HepG2 (cell line): ENCODE measurements around the gene DRC7. TPM values are rescaled to one million over a fixed set of nuclear protein-coding genes. Genes with fewer than 3 reads are reported as not detected.
A peak's percentile ranks its signal among the peaks of the same experiment; 100 is the strongest.

Source experiments
- ATAC-seq: fragments of 200-7000 bp; cut with Tn5 transposase; 3 replicates; pipeline ENCODE4 v1.9.1; 2020; ENCODE audit warnings: mild to moderate bottlenecking, moderate library complexity
- BruUV-seq: library from RNA; stranded (reverse); fragments of 400-500 nt; replicated peaks from 2 replicates; lab custom pipeline; 2021; lab: Mats Ljungman, UMichigan
- CTCF ChIA-PET: fragments of 300-600 bp; formaldehyde crosslinking; extraction: SDS; loops from one replicate; lab custom pipeline; 2021; ENCODE audit warnings: low total read pairs, inconsistent platforms, low intra/inter-chr PET ratio; lab: Yijun Ruan, JAX
- POLR2A ChIA-PET: fragments of 350-600 bp; sonication (Branson Sonifier 250); formaldehyde crosslinking; loops from one replicate; lab custom pipeline; 2020; ENCODE audit warnings: antibody characterized with exemption, inconsistent platforms; lab: Yijun Ruan, JAX
- DNase-seq: peaks from one replicate; pipeline ENCODE4 v3.0.0-alpha.2; 2015; ENCODE audit warnings: low spot score
- FAIRE-seq: peaks from 3 replicates; lab custom pipeline; 2011; peaks lifted over from hg19 to GRCh38; lab: Jason Lieb, UNC
- H2AFZ ChIP-seq: one replicate; pipeline ENCODE4 v1.6.1; 2011; ENCODE audit warnings: low read length, inconsistent platforms
- H3K27ac ChIP-seq: fragments of 300-600 bp; 3 replicates; pipeline ENCODE4 v1.8.0; 2011; ENCODE audit warnings: mixed run types, mild to moderate bottlenecking, mixed read lengths, low read length, inconsistent platforms; ENCODE audit not compliant: insufficient read depth; ENCODE audit errors: extremely low read length
- H3K27me3 ChIP-seq, 2 experiments: fragments of 200-600 bp in 1 of 2; 2 replicates in 1 of 2; 3 replicates in 1 of 2; pipeline versions ENCODE4 v1.6.0 to v1.8.0; 2011; ENCODE audit warnings: low read length in 2 of 2, mild to moderate bottlenecking in 2 of 2, moderate library complexity in 2 of 2, inconsistent platforms in 1 of 2; ENCODE audit not compliant: insufficient read depth in 2 of 2, control insufficient read depth in 1 of 2
- H3K36me3 ChIP-seq, 2 experiments: fragments of 200-600 bp in 1 of 2; replicated peaks in 1 of 2; 2 replicates in 1 of 2; 3 replicates in 1 of 2; pipeline versions ENCODE4 v1.5.1 to v1.8.0; 2011; ENCODE audit warnings: low read length in 2 of 2, inconsistent platforms in 1 of 2; ENCODE audit not compliant: insufficient read depth in 2 of 2, control insufficient read depth in 1 of 2
- H3K4me1 ChIP-seq: 2 replicates; pipeline ENCODE4 v1.5.1; 2012; ENCODE audit warnings: low read length, inconsistent platforms; ENCODE audit not compliant: insufficient read depth
- H3K4me2 ChIP-seq: 2 replicates; pipeline ENCODE4 v1.6.0; 2011; ENCODE audit warnings: low read depth, low read length, inconsistent platforms
- H3K4me3 ChIP-seq, 3 experiments: fragments of 200-600 bp in 1 of 3; sonication (generic), shearing (Covaris generic) in 1 of 3; replicated peaks in 1 of 3; 2 replicates each; pipeline ENCODE4 v1.5.1; 2011 to 2016; ENCODE audit warnings: low read length in 3 of 3, inconsistent platforms in 2 of 3, low read depth in 2 of 3, mild to moderate bottlenecking in 2 of 3, control low read depth in 1 of 3, mixed read lengths in 1 of 3; ENCODE audit not compliant: insufficient read depth in 1 of 3
- H3K79me2 ChIP-seq: one replicate; pipeline ENCODE4 v1.6.1; 2011; ENCODE audit warnings: low read length, inconsistent platforms; ENCODE audit not compliant: insufficient read depth
- H3K9ac ChIP-seq: 2 replicates; pipeline ENCODE4 v1.6.0; 2011; ENCODE audit warnings: mild to moderate bottlenecking, low read depth, low read length, inconsistent platforms; ENCODE audit not compliant: insufficient read depth
- H3K9me3 ChIP-seq: 2 replicates; pipeline ENCODE4 v1.5.1; 2012; ENCODE audit warnings: mild to moderate bottlenecking, low read length
- H4K20me1 ChIP-seq: 2 replicates; pipeline ENCODE4 v1.6.0; 2011; ENCODE audit warnings: inconsistent platforms, mild to moderate bottlenecking, low read length, moderate library complexity; ENCODE audit not compliant: insufficient read depth
- CAMTA2 ChIP-seq: sonication (generic); formaldehyde crosslinking; IDR thresholded peaks from 2 replicates; pipeline ENCODE4 v1.4.0; 2020; ENCODE audit warnings: mild to moderate bottlenecking, missing genetic modification reagents, borderline replicate concordance
- DNMT1 ChIP-seq: sonication (generic); formaldehyde crosslinking; IDR thresholded peaks from 2 replicates; pipeline ENCODE4 v1.5.1; 2020; ENCODE audit warnings: mild to moderate bottlenecking, missing genetic modification reagents
- HNRNPLL ChIP-seq: fragments of 200-400 bp; formaldehyde crosslinking; IDR thresholded peaks from 2 replicates; pipeline ENCODE4 v1.6.1; 2017; ENCODE audit warnings: mild to moderate bottlenecking, low read depth, low read length; ENCODE audit not compliant: poor library complexity, severe bottlenecking
- RFX3 ChIP-seq: IDR thresholded peaks from 2 replicates; pipeline ENCODE4 v1.6.1; 2016; ENCODE audit warnings: missing biosample characterization, missing genetic modification reagents
- YY1 ChIP-seq: IDR thresholded peaks from 2 replicates; pipeline ENCODE4 v1.6.1; 2011; ENCODE audit warnings: low read length, low read depth, moderate library complexity, mild to moderate bottlenecking; ENCODE audit not compliant: insufficient read depth, insufficient replicate concordance
- ZMYM3 ChIP-seq: sonication (generic); formaldehyde crosslinking; IDR thresholded peaks from 2 replicates; pipeline ENCODE4 v1.5.1; 2020; ENCODE audit warnings: mild to moderate bottlenecking, missing genetic modification reagents
- ZNF282 ChIP-seq: fragments of 450-650 bp; IDR thresholded peaks from 2 replicates; pipeline ENCODE4 v1.6.1; 2018; ENCODE audit not compliant: partially characterized antibody
- ZNF768 ChIP-seq: sonication (generic); formaldehyde crosslinking; IDR thresholded peaks from 2 replicates; pipeline ENCODE4 v1.4.0; 2020; ENCODE audit warnings: missing genetic modification reagents
- ZNF878 ChIP-seq: sonication (generic); formaldehyde crosslinking; IDR thresholded peaks from 2 replicates; pipeline ENCODE4 v1.8.1; 2023; ENCODE audit warnings: mild to moderate bottlenecking, missing genetic modification reagents, moderate library complexity
- WGBS: methylation state at CpG from one replicate; pipeline ENCODE4 v1.1.6; 2017; ENCODE audit warnings: low lambda C conversion rate; 5-methylcytosine and 5-hydroxymethylcytosine counted together
- in situ Hi-C: cut with HindIII; loops from 2 replicates; pipeline ENCODE4 v1.10.0; 2017; ENCODE audit warnings: low pct_unique_long_range_greater_than_20kb; ENCODE audit not compliant: extremely low pct_ligation_motif_present
- intact Hi-C: fragments of 100-400 bp; cut with micrococcal nuclease; formaldehyde crosslinking; loops from one replicate; pipeline ENCODE4 v1.10.0; 2022; ENCODE audit not compliant: unreplicated experiment
- polyA plus RNA-seq, 8 experiments: library from polyadenylated mRNA; depleted of rRNA in 3 of 8; stranded (reverse) in 7 of 8; unstranded in 1 of 8; fragments of >200 nt; fragmentation: Illumina TruSeq in 4 of 8; extraction: Trizol in 4 of 8; gene quantifications; 2 replicates each; pipeline versions ENCODE4 v1.2.1 to v1.2.3, GENCODE V29; 2011 to 2016; ENCODE audit warnings: low read depth in 4 of 8, missing spikeins in 1 of 8, mixed read lengths in 1 of 8; ENCODE audit not compliant: insufficient read depth in 1 of 8
- total RNA-seq, 5 experiments: library from RNA; depleted of rRNA; stranded (reverse); fragments of >200 nt; fragmentation: Illumina TruSeq; extraction: Trizol; gene quantifications; 2 replicates each; pipeline ENCODE4 v1.2.3, GENCODE V29; 2016; ENCODE audit warnings: low read depth in 1 of 5
- TF ChIP-seq, protein P1 (sequence below): sonication (generic); formaldehyde crosslinking; IDR thresholded peaks from 2 replicates; pipeline ENCODE4 v1.4.0; 2020; ENCODE audit warnings: low read depth, missing genetic modification reagents
- TF ChIP-seq, protein P2 (sequence below): sonication (generic); formaldehyde crosslinking; IDR thresholded peaks from 2 replicates; pipeline ENCODE4 v1.4.0; 2020; ENCODE audit warnings: mild to moderate bottlenecking, missing genetic modification reagents

DRC7 gene
- total and polyA plus RNA-seq, 2 of the 13 experiments (the other 11 are each of a cell fraction or from before 2014, with no cell fraction given) = 2.7 to 3.4 TPM

DNA sequence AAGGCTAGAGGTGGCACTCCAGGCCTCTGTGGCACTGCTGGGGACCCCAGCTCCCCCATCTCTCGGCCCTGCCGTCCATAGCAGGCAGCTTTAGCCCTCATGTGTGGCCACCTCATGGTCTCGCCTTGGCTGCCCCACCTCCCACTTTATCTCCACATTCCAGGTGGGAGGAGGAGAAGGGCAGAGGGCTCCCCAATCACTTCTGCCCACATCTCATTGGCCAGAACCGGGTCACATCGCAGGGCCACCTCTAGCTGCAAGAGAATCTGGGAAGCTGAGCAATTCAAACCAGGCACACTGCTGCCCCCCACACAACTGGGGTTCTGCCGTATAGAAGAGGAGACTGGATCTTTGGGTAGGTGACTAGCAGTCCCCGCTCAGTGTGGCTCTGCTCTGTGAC is 1.6 kb downstream of the DRC7 start (continued):
- TF ChIP-seq, protein P1, sequence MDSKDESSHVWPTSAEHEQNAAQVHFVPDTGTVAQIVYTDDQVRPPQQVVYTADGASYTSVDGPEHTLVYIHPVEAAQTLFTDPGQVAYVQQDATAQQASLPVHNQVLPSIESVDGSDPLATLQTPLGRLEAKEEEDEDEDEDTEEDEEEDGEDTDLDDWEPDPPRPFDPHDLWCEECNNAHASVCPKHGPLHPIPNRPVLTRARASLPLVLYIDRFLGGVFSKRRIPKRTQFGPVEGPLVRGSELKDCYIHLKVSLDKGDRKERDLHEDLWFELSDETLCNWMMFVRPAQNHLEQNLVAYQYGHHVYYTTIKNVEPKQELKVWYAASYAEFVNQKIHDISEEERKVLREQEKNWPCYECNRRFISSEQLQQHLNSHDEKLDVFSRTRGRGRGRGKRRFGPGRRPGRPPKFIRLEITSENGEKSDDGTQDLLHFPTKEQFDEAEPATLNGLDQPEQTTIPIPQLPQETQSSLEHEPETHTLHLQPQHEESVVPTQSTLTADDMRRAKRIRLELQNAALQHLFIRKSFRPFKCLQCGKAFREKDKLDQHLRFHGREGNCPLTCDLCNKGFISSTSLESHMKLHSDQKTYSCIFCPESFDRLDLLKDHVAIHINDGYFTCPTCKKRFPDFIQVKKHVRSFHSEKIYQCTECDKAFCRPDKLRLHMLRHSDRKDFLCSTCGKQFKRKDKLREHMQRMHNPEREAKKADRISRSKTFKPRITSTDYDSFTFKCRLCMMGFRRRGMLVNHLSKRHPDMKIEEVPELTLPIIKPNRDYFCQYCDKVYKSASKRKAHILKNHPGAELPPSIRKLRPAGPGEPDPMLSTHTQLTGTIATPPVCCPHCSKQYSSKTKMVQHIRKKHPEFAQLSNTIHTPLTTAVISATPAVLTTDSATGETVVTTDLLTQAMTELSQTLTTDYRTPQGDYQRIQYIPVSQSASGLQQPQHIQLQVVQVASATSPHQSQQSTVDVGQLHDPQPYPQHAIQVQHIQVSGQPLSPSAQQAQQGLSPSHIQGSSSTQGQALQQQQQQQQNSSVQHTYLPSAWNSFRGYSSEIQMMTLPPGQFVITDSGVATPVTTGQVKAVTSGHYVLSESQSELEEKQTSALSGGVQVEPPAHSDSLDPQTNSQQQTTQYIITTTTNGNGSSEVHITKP (CRISPR knock-in tag) = no peak
- TF ChIP-seq HNRNPLL (peak; percentile 20), ZNF282 (no peak), RFX3 (CRISPR knock-in tag) (no peak)

DNA sequence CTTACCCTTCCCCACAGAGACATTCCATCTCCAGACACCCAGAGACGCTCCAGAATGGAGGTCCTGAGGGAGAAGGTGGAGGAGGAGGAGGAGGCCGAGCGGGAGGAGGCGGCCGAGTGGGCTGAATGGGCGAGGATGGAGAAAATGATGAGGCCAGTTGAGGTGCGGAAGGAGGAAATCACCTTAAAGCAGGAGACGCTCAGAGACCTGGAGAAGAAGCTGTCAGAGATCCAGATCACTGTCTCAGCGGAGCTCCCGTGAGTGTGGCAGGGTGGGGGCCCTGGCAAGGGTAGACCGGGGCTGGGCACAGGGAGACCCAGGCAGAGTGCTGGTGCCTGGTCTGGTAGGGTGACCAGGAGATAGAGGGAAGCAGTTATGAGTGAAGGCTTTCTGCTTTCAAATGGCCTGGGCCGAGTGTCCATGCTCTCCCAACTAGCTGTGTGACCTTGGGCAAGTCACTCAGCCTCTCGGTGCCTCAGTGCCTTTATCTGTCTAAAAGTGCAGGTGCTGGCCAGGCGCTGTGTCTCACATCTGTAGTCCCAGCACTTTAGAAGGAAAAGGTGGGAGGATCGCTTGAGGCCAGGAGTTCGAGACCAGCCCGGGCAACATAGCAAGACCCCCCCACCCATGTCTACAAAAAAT is 3.4 kb downstream of the DRC7 start:
- Histone ChIP-seq H3K27me3 (no peaks in the 10 kb centered on the region), H3K9me3 (no peaks in the 10 kb centered on the region), H3K4me3 (no peak overlapping the region), H3K9ac (no peak overlapping the region), H3K4me2 (no peak overlapping the region), H3K79me2 (no peaks in the 10 kb centered on the region), H2AFZ (no peak overlapping the region), H3K4me1 (peaks cover 91% of the 10 kb centered on the region), H3K36me3 (no peaks in the 10 kb centered on the region), H3K27ac (no peak overlapping the region), H4K20me1 (no peaks in the 10 kb centered on the region)
- 79% methylated on average over 17 of the region's 17 CpGs for WGBS
- no TSS peak for BruUV-seq
- DNase-seq (no peak), FAIRE-seq (no peak), ATAC-seq (no peak)
- TF ChIP-seq ZMYM3 (CRISPR knock-in tag) (peak; percentile 56; the same call in 1 of the 2 replicates), YY1 (no peak), DNMT1 (CRISPR knock-in tag) (0 out of 2 replicates have a peak, but pooled peaks have one; percentile 18), ZNF878 (CRISPR knock-in tag) (no peak), ZNF768 (CRISPR knock-in tag) (peak; percentile 97), CAMTA2 (CRISPR knock-in tag) (no peak)
- TF ChIP-seq, protein P2, sequence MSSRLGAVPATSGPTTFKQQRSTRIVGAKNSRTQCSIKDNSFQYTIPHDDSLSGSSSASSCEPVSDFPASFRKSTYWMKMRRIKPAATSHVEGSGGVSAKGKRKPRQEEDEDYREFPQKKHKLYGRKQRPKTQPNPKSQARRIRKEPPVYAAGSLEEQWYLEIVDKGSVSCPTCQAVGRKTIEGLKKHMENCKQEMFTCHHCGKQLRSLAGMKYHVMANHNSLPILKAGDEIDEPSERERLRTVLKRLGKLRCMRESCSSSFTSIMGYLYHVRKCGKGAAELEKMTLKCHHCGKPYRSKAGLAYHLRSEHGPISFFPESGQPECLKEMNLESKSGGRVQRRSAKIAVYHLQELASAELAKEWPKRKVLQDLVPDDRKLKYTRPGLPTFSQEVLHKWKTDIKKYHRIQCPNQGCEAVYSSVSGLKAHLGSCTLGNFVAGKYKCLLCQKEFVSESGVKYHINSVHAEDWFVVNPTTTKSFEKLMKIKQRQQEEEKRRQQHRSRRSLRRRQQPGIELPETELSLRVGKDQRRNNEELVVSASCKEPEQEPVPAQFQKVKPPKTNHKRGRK (CRISPR knock-in tag) = no peak
- intact Hi-C loops (no loop called here), in situ Hi-C loops (no loop called here)
- ChIA-PET CTCF (no interaction called here), POLR2A (interaction anchor here (1.2 kb wide), 1 partner anchor 21 kb away, joined by 4 read pairs; no protein-coding TSS in a partner anchor)
